Activated CD8-positive, alpha-beta T cell treated with anti-CD3 and anti-CD28 coated beads for 36 hours (primary cell): ENCODE data around the gene CTR9. TPM values are rescaled to one million over a fixed set of nuclear protein-coding genes. Genes with fewer than 3 reads are reported as not detected.

Experiments
- ATAC-seq: fragments of 200-7000 bp; cut with Tn5 transposase; one replicate; pipeline ENCODE4 v1.10.0; 2021; ENCODE audit warnings: mild to moderate bottlenecking, moderate library complexity
- CTCF ChIA-PET: fragments of 350-600 bp; sonication (Branson Sonifier 250); formaldehyde crosslinking; loops from one replicate; lab custom pipeline; 2021; ENCODE audit warnings: antibody characterized with exemption; lab: Charles Lee
- POLR2A ChIA-PET: fragments of 350-600 bp; sonication (Branson Sonifier 250); formaldehyde crosslinking; loops from one replicate; lab custom pipeline; 2021; ENCODE audit warnings: antibody characterized with exemption; lab: Charles Lee
- DNase-seq: peaks from one replicate; pipeline ENCODE4 v3.0.0-alpha.2; 2020
- H3K27ac Mint-ChIP-seq: one replicate; pipeline ENCODE4 v1.8.0; 2021; ENCODE audit warnings: mild to moderate bottlenecking, mixed read lengths
- H3K27me3 Mint-ChIP-seq: one replicate; pipeline ENCODE4 v1.8.0; 2021; ENCODE audit warnings: mixed read lengths
- H3K36me3 Mint-ChIP-seq: one replicate; pipeline ENCODE4 v1.8.0; 2021; ENCODE audit warnings: low read depth, mixed read lengths
- H3K4me1 Mint-ChIP-seq: one replicate; pipeline ENCODE4 v1.8.0; 2021; ENCODE audit warnings: low read depth, mixed read lengths
- H3K4me3 Mint-ChIP-seq: one replicate; pipeline ENCODE4 v1.8.0; 2021; ENCODE audit warnings: mild to moderate bottlenecking, moderate library complexity, mixed read lengths
- H3K9me3 Mint-ChIP-seq: one replicate; pipeline ENCODE4 v1.8.0; 2021; ENCODE audit warnings: mixed read lengths
- CTCF ChIP-seq: fragments of 200-600 bp; IDR thresholded peaks from one replicate; pipeline ENCODE4 v1.8.0; 2022; ENCODE audit warnings: antibody characterized with exemption, mild to moderate bottlenecking
- intact Hi-C: fragments of 100-400 bp; cut with micrococcal nuclease; formaldehyde crosslinking; loops from one replicate; pipeline ENCODE4 v1.10.0; 2022
- total RNA-seq, 2 experiments: library from RNA; stranded (reverse); gene quantifications; one replicate each; pipeline ENCODE4 v1.2.3, GENCODE V29; 2021

CTR9 gene
- total RNA-seq, 2 experiments from 2014 or later: 35.9 to 37.1 TPM

- Mint-ChIP-seq H3K36me3 (no peaks in the 10 kb centered on the region), H3K4me3 (no peak overlapping the region), H3K9me3 (peaks cover 8% of the 10 kb centered on the region), H3K4me1 (peaks cover 21% of the 10 kb centered on the region), H3K27ac (no peak overlapping the region), H3K27me3 (peaks cover 12% of the 10 kb centered on the region)
- ChIA-PET CTCF (no interaction called here), POLR2A (no interaction called here)
- no peak for TF ChIP-seq CTCF
- ATAC-seq (no peak), DNase-seq (no peak)
- intact Hi-C loops: no loop called here
These were observed 28.7 kb upstream of the CTR9 start for GRCh38 chr11:10722307-10722706.

- no peak for TF ChIP-seq CTCF
- Mint-ChIP-seq H3K36me3 (no peaks in the 10 kb centered on the region), H3K27ac (peak overlapping the region; percentile 40), H3K9me3 (peaks cover 8% of the 10 kb centered on the region), H3K27me3 (peaks cover 20% of the 10 kb centered on the region), H3K4me3 (no peak overlapping the region), H3K4me1 (peaks cover 21% of the 10 kb centered on the region)
- CTCF ChIA-PET: interaction anchor here (0.9 to 1.8 kb wide), 3 partner anchors 10 to 319 kb away, joined by 3 to 6 read pairs (median 3); no protein-coding TSS in a partner anchor
- POLR2A ChIA-PET: interaction anchor here (1.4 kb wide), 1 partner anchor 185 kb away, joined by 3 read pairs; the partner anchor contains the start of gene RNF141
- intact Hi-C loops: no loop called here
- ATAC-seq (peak; percentile 78), DNase-seq (peak; percentile 53)
These were observed 25.7 kb upstream of the CTR9 start for GRCh38 chr11:10725114-10725906.

- TF ChIP-seq CTCF: no peak
- ChIA-PET POLR2A (interaction anchor here (1.4 kb wide), 1 partner anchor 185 kb away, joined by 3 read pairs; the partner anchor contains the start of gene RNF141), CTCF (interaction anchor here (1.5 kb wide), 1 partner anchor 185 kb away, joined by 4 read pairs; the partner anchor contains the start of gene RNF141)
- H3K4me3 Mint-ChIP-seq: no peak overlapping the region
- H3K36me3 Mint-ChIP-seq: no peaks in the 10 kb centered on the region
- H3K27ac Mint-ChIP-seq: peak overlapping the region; percentile 40
- DNase-seq (no peak), ATAC-seq (peak; percentile 64)
- intact Hi-C loops: no loop called here
- peaks cover 20% of the 10 kb centered on the region for H3K27me3 Mint-ChIP-seq
- H3K9me3 Mint-ChIP-seq: peaks cover 8% of the 10 kb centered on the region
- H3K4me1 Mint-ChIP-seq: peaks cover 21% of the 10 kb centered on the region
These were observed 25.2 kb upstream of the CTR9 start for GRCh38 chr11:10725907-10726253.

GRCh38 chr11:10727146-10727851 is 23.7 kb upstream of the CTR9 start:
- H3K27ac Mint-ChIP-seq: no peak overlapping the region
- H3K9me3 Mint-ChIP-seq: peaks cover 8% of the 10 kb centered on the region
- no peaks in the 10 kb centered on the region for H3K36me3 Mint-ChIP-seq
- intact Hi-C loops: no loop called here
- no peak overlapping the region for H3K4me3 Mint-ChIP-seq
- peaks cover 17% of the 10 kb centered on the region for H3K27me3 Mint-ChIP-seq
- H3K4me1 Mint-ChIP-seq: peaks cover 18% of the 10 kb centered on the region
- ATAC-seq (no peak), DNase-seq (no peak)
- CTCF ChIA-PET: interaction anchor here (0.7 to 1.5 kb wide), 5 partner anchors 14 to 321 kb away, joined by 3 to 5 read pairs (median 4); partner anchors contain the start of gene RNF141
- POLR2A ChIA-PET: interaction anchor here (1.2 kb wide), 1 partner anchor 285 kb away, joined by 5 read pairs; no protein-coding TSS in a partner anchor
- TF ChIP-seq CTCF: no peak
